RWPE2 (cell line): Measurements from ENCODE around the gene ARF5.

Source experiments
- ATAC-seq: fragments of 200-7000 bp; cut with Tn5 transposase; 3 replicates; pipeline ENCODE4 v1.9.1; 2021; ENCODE audit warnings: low read depth
- DNase-seq: peaks from one replicate; pipeline ENCODE4 v3.0.0-alpha.2; 2020; ENCODE audit warnings: low spot score
- H3K27ac ChIP-seq: fragments of 450-650 bp; 2 replicates; pipeline ENCODE4 v1.5.1; 2017; ENCODE audit warnings: mild to moderate bottlenecking; ENCODE audit not compliant: poor library complexity, severe bottlenecking
- H3K27me3 ChIP-seq: fragments of 250-450 bp; sonication (Bioruptor Pico); 2 replicates; pipeline ENCODE4 v1.5.1; 2021; ENCODE audit warnings: mild to moderate bottlenecking, moderate library complexity; ENCODE audit not compliant: insufficient read depth, poor library complexity, severe bottlenecking
- H3K36me3 ChIP-seq: fragments of 250-450 bp; sonication (Bioruptor Pico); 2 replicates; pipeline ENCODE4 v1.5.1; 2020; ENCODE audit warnings: low read depth, mild to moderate bottlenecking, moderate library complexity
- H3K4me1 ChIP-seq: fragments of 250-450 bp; sonication (Bioruptor Pico); 2 replicates; pipeline ENCODE4 v1.5.1; 2021; ENCODE audit warnings: mild to moderate bottlenecking, moderate library complexity; ENCODE audit not compliant: insufficient read depth, poor library complexity, severe bottlenecking
- H3K4me3 ChIP-seq: fragments of 250-450 bp; sonication (Bioruptor Pico); 2 replicates; pipeline ENCODE4 v1.5.1; 2021; ENCODE audit warnings: mild to moderate bottlenecking, moderate library complexity; ENCODE audit not compliant: severe bottlenecking
- H3K9me3 ChIP-seq: fragments of 250-450 bp; sonication (Bioruptor Pico); 2 replicates; pipeline ENCODE4 v1.5.1; 2021; ENCODE audit warnings: mild to moderate bottlenecking, moderate library complexity; ENCODE audit not compliant: severe bottlenecking
- TF ChIP-seq, protein P1 (sequence below): fragments of 450-650 bp; IDR thresholded peaks from one replicate; pipeline ENCODE4 v1.5.1; 2017; ENCODE audit warnings: mild to moderate bottlenecking, moderate library complexity; ENCODE audit not compliant: poor library complexity, severe bottlenecking

ARF5 gene

DNA sequence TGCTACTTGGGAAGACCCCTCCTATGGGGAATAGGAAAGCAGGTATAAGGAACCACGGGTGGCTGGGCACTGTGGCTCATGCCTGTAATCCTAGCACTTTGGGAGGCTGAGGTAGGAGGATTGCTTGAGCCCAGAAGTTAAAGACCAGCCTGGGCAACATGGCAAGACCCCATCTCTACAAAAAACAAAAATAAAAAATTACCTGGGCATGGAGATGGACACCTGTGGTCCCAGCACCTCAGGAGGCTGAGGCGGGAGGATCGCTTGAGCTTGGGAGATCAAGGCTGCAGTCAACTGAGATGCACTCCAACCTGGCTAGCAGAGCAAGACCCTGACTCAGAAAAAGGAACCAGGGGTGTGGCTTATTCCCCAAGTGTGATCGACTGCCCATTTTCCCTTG, 4.3 kb downstream of the ARF5 start:
- Histone ChIP-seq H3K4me3 (no peak overlapping the region), H3K27ac (no peak overlapping the region), H3K9me3 (no peaks in the 10 kb centered on the region), H3K36me3 (peaks cover 18% of the 10 kb centered on the region), H3K4me1 (no peaks in the 10 kb centered on the region), H3K27me3 (no peaks in the 10 kb centered on the region)
- TF ChIP-seq, protein P1, sequence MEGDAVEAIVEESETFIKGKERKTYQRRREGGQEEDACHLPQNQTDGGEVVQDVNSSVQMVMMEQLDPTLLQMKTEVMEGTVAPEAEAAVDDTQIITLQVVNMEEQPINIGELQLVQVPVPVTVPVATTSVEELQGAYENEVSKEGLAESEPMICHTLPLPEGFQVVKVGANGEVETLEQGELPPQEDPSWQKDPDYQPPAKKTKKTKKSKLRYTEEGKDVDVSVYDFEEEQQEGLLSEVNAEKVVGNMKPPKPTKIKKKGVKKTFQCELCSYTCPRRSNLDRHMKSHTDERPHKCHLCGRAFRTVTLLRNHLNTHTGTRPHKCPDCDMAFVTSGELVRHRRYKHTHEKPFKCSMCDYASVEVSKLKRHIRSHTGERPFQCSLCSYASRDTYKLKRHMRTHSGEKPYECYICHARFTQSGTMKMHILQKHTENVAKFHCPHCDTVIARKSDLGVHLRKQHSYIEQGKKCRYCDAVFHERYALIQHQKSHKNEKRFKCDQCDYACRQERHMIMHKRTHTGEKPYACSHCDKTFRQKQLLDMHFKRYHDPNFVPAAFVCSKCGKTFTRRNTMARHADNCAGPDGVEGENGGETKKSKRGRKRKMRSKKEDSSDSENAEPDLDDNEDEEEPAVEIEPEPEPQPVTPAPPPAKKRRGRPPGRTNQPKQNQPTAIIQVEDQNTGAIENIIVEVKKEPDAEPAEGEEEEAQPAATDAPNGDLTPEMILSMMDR: no peak
- ATAC-seq: no peak
- no peak for DNase-seq

DNA sequence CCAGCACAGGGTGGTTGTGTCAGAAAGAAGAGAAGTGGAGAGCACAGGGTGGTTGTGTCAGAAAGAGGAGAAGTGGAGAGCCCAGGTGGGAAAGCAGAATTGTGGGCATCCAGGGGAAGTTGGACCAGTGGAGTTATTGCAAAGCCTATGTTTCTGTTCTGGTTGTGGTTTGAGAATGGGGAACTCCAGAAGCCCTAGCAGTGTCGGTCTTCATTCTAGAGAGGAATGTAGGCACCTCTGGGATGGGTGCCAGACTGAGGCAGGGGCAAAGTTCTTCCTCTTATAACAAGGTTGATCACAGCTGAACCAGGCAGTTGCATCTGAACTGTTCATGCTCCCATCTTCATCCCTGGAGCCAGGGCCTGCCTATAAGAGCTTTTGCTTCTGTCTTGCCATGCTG, 6.3 kb downstream of the ARF5 start:
- no peaks in the 10 kb centered on the region for H3K9me3 ChIP-seq
- ATAC-seq (no peak), DNase-seq (no peak)
- H3K36me3 ChIP-seq: peaks cover 16% of the 10 kb centered on the region
- TF ChIP-seq, protein P1: no peak
- no peak overlapping the region for H3K4me3 ChIP-seq
- no peak overlapping the region for H3K27ac ChIP-seq
- H3K27me3 ChIP-seq: no peaks in the 10 kb centered on the region
- H3K4me1 ChIP-seq: no peaks in the 10 kb centered on the region

DNA sequence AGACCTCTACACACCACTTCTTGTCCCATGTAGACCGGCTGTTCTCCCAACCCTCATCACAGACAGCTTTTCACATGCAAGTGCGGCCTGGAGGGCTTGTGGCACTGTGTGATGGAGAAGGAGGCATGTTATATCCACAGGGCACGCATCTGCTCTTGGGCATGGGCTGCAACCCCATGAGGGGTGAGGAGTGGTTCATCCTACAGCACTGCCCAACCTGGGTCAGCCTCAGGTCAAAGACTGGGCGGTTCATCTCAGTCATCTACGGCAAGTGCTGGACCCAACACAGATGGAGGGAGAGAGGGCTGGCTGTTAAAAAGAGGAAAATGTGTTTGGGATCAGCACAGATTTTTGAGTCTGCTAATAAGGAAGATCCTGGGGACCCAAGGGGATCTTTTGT, 7.5 kb downstream of the ARF5 start:
- Histone ChIP-seq H3K4me1 (no peaks in the 10 kb centered on the region), H3K36me3 (peaks cover 5% of the 10 kb centered on the region), H3K4me3 (no peak overlapping the region), H3K27me3 (no peaks in the 10 kb centered on the region), H3K27ac (no peak overlapping the region), H3K9me3 (no peaks in the 10 kb centered on the region)
- TF ChIP-seq, protein P1: no peak
- ATAC-seq (no peak), DNase-seq (no peak)

DNA sequence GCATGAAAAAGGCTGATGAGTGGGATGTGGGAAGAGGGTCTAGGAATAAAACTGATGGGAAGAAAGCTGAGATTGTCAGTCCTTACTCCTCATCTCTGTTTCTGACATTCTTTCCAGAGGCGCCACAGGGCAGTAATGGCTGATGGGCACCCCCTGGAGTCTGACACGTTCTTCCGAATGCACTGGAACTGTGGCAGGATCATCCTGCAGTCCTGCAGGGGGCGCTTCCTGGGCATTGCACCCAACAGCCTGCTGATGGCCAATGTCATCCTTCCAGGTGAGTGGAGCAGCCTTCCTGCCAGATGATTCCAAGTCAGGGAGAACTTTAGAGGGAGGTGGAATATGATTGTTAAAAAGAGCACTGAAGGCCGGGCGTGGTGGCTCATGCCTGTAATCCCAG, 10.1 kb downstream of the ARF5 start:
- ATAC-seq (no peak), DNase-seq (no peak)
- Histone ChIP-seq H3K4me1 (no peaks in the 10 kb centered on the region), H3K9me3 (no peaks in the 10 kb centered on the region), H3K4me3 (no peak overlapping the region), H3K27ac (no peak overlapping the region), H3K36me3 (no peaks in the 10 kb centered on the region), H3K27me3 (no peaks in the 10 kb centered on the region)
- TF ChIP-seq, protein P1: peak; percentile 26

DNA sequence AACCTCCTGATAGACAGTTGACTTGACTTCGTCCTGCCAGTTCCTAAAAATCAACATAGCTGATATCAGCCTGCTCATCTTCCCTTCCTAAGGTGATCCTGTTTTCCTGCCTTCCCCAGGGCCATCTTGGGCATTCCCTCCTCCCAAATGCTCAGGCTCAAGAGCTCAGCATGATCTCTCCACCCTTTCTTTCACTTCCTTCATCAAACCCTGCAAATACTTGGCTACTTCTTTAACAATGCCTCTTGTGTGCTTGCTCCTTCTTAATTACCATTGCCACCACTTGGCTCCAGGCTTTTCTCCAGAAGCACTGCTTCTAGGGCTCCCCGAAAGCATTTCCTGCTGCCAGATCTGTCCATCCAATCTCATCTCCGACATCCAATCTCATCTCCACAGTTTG, 12.7 kb downstream of the ARF5 start:
- no peaks in the 10 kb centered on the region for H3K4me1 ChIP-seq
- TF ChIP-seq, protein P1: no peak
- no peaks in the 10 kb centered on the region for H3K27me3 ChIP-seq
- no peak for ATAC-seq
- DNase-seq: no peak
- H3K36me3 ChIP-seq: no peaks in the 10 kb centered on the region
- no peak overlapping the region for H3K4me3 ChIP-seq
- no peak overlapping the region for H3K27ac ChIP-seq
- no peaks in the 10 kb centered on the region for H3K9me3 ChIP-seq
